NCI-H446 (cell line): ENCODE results near the gene FDXR.
"Not testable (repeated sequence)": the region's sequence is repeated elsewhere in the genome, so short reads cannot be mapped to it uniquely, and the experiment has no call there.

Experiments used
- DNase-seq, 2 experiments: peaks; one replicate each; lab custom pipeline; 2025; lab: John Stamatoyannopoulos, UW

The FDXR gene

GRCh38 chr17:74873037-74873873, 461 bp upstream of the FDXR start:
- DNase-seq = peak; percentile 100

GRCh38 chr17:74871356-74872076, 1.3 kb downstream of the FDXR start:
- DNase-seq = no peak

DNA sequence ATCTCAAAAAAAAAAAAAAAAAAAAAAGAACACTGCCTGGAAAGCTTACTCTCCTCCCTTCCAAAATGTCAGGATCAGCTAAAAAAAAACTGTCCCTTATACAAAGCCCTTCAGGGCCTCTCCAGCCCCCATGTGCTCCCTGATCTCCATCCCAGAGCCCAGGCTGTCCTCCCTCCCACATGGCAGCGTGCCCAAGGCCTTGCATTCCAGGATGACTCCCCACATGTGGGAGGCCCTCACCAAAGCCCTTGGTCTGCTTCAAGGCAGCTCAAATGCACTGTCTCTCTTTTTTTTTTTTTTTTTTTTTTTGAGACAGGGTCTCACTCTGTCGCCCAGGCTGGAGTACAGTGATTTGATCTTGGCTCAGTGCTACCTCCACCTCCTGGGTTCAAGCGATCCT, 2.3 kb downstream of the FDXR start:
- peak in 1 of 2 experiments; percentile 77 for DNase-seq

DNA sequence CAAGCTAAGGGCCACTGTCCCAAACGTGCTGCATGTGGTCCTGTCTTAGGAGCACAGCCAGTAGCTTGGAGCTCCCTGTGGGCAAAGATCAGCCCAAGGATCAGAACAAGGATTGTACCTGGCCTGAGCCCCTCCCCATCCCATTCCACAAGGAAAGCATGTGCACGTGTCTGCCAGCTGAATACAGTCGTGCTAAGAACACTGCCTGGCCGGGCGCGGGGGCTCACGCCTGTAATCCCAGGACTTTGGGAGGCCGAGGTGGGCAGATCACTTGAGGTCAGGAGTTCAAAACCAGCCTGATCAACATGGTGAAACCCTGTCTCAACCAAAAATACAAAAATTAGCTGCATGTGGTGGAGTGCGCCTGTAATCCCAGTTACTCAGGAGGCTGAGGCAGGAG, 2.8 kb downstream of the FDXR start:
- DNase-seq = not testable (repeated sequence)

- no peak for DNase-seq
These were observed 3.9 kb downstream of the FDXR start for GRCh38 chr17:74868908-74869255.

GRCh38 chr17:74868251-74868907, 4.4 kb downstream of the FDXR start:
- DNase-seq = no peak

DNA sequence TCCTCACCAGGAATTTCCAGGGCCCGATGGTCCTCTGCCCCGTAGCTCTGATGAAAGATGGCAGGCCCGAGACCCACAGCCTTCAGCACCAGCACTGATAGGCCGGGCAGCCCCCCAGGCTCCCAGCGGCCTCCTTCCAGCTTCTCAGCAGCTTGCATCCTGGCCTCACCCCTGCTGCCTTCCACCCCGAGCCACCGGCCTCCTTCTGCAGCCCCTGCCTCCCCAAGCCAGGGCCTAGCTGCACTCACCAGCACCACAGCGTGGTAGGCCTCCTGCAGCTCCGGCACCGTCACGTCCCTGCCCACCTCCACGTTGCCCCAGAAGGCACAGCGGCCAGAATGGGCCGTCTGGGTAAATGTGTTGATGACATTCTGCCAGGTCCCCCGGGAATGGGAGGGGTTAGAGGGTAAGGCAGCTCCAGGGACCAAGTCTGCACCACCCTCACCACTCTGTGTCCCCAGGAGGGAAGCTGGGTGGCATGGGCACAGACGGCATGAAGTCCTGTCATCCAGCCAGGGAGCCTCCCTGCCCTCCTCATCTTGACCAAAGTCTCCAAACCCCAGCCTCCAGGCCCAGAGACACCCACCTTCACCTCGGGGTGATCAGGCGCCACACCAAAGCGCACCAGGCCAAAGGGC, 6.5 kb downstream of the FDXR start:
- no peak for DNase-seq

GRCh38 chr17:74865504-74866197, 7.1 kb downstream of the FDXR start:
- DNase-seq = no peak

- DNase-seq = peak; percentile 69 to 86
These were observed 7.9 kb downstream of the FDXR start for GRCh38 chr17:74864866-74865395.

- DNase-seq = no peak
These were observed 8.4 kb downstream of the FDXR start for GRCh38 chr17:74864297-74864865.

DNA sequence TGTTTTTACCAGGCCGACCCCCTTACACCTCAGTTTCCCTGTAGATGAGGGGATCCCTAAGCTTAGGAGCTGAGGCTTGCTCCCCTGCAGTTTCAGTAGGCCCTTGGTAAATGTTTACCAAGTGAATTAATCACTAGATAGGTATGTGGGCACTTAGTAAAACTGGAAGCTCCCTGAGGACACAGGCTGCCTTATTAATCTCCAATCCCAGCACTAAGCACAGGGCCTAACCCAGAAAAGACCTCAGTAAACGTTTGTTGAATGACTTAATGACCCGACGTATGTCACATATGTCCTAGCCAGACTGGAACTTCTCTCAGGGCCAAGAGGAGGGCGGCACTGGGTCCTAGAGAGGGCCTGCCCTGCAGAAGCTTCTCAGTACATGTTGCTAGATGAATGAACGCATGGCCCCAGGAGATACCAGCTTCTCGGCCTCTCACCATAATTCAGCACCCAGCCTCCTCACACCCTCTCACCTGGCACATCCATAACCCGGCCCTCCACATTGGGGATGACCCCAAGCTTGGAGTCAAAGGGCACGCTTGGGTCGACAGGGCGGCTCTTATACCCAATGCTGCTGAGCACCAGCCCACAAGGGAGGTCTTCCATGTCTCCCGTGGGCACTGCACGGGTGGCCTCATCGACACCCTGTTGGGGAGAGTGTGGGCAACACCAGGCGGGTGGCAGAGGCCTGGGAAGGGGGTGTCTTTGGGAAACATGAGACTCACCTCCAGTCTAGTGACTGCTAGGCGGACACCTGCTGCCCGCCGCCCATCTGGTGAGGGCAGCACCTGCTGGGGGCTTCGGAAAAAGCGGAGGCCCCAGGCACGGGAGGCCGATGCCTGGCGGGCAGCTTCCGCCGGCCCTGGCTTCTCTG, 9.1 kb downstream of the FDXR start:
- no peak for DNase-seq

DNA sequence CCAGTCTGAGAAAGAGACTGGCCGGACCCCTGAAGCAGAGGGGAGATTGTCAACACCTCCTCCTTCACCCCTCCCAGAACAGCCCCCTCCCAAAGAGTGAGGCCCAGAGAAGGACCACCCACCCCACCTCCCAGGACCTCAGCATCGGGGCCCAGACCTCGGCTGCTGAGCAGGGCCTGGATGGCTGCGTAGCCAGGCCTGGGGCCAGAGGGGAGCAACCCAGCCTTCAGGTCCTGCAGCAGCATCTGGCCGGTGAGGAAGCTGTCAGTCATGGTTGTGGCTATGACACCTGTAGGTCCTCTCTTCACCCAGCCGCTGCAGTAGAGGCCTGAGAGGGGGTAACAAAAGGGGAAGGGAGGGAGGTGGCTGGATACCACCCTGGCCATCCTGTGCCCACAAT, 9.9 kb downstream of the FDXR start:
- DNase-seq = no peak

GRCh38 chr17:74862108-74862901, 10.5 kb downstream of the FDXR start:
- DNase-seq = peak in 1 of 2 experiments; percentile 72

GRCh38 chr17:74861662-74862107, 11.1 kb downstream of the FDXR start:
- no peak for DNase-seq

- no peak for DNase-seq
These were observed 11.7 kb downstream of the FDXR start for GRCh38 chr17:74860872-74861661.

DNA sequence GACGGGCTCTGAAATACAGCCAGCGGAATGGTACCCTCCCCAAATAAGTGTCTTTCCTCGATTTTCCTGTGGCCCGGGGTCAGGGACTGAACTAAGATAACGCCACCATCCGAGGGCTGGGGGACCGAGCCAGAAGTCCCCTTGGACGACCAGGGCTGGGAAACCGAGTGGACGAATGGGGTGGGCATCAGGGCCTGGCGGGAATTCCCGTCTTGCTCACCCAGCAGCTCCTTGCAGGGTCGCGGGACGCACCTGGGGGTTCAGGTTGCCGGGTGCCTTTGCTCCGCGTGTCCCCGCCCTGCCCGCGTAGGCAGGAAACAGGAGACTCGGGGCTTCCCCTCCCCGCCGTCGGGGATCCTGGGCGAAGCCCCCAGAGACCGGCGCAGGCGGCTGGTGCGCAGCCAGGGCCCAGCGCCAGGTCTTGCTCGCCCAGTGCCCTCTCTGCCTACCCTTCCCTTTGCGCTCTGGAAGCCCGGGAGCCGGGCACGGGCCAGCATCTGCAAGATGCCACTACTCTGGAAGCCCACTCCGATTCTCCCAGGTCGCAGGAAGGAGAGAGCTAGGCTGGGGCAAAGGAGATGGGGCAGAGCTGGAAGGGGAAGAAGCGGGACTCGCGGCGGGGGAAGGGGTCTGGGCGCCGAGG, 12.4 kb downstream of the FDXR start:
- no peak for DNase-seq

GRCh38 chr17:74859459-74860228, 13.2 kb downstream of the FDXR start, which contains the start of gene GRIN2C:
Gene GRIN2C (minus strand): TSS chr17:74859885. CDS start chr17:74855092, 4,793 bp downstream.
- DNase-seq = no peak
